Smooth muscle cell (in vitro differentiated cells): ENCODE measurements around the gene GPC6. TPM values are rescaled to one million over a fixed set of nuclear protein-coding genes. Genes with fewer than 3 reads are reported as not detected.

Experiments used
- DNase-seq: peaks from one replicate; lab custom pipeline; 2025; ENCODE audit not compliant: unreplicated experiment; lab: John Stamatoyannopoulos, UW
- H2AFZ ChIP-seq: fragments of 200-600 bp; sonication (generic); 2 replicates; pipeline ENCODE4 v1.6.0; 2016; ENCODE audit warnings: antibody characterized with exemption, low read depth, mild to moderate bottlenecking
- H3F3A ChIP-seq: fragments of 200-600 bp; sonication (generic); 2 replicates; pipeline ENCODE4 v1.6.0; 2017; ENCODE audit warnings: antibody characterized with exemption, low read depth
- H3K27ac ChIP-seq: fragments of 200-600 bp; sonication (generic); 2 replicates; pipeline ENCODE4 v1.5.1; 2016; ENCODE audit warnings: low read depth, mild to moderate bottlenecking
- H3K27me3 ChIP-seq: fragments of 200-600 bp; sonication (generic); 2 replicates; pipeline ENCODE4 v1.6.1; 2016; ENCODE audit warnings: low read depth, mild to moderate bottlenecking
- H3K36me3 ChIP-seq: fragments of 200-600 bp; sonication (generic); 2 replicates; pipeline ENCODE4 v1.5.1; 2016; ENCODE audit warnings: low read depth
- H3K4me1 ChIP-seq: fragments of 200-600 bp; sonication (generic); 2 replicates; pipeline ENCODE4 v1.5.1; 2016; ENCODE audit warnings: low read depth
- H3K4me2 ChIP-seq: fragments of 200-600 bp; sonication (generic); 2 replicates; pipeline ENCODE4 v1.6.0; 2016; ENCODE audit warnings: mild to moderate bottlenecking
- H3K4me3 ChIP-seq: fragments of 200-600 bp; sonication (generic); 2 replicates; pipeline ENCODE4 v1.5.1; 2016; ENCODE audit warnings: mild to moderate bottlenecking
- H3K79me2 ChIP-seq: fragments of 200-600 bp; sonication (generic); 2 replicates; pipeline ENCODE4 v1.6.0; 2016; ENCODE audit warnings: low read depth, mild to moderate bottlenecking
- H3K9ac ChIP-seq: fragments of 200-600 bp; sonication (generic); 2 replicates; pipeline ENCODE4 v1.6.0; 2016; ENCODE audit warnings: low read depth
- H3K9me3 ChIP-seq: fragments of 200-600 bp; sonication (generic); replicated peaks from 2 replicates; pipeline ENCODE4 v1.5.1; 2016; ENCODE audit warnings: low read depth
- H4K20me1 ChIP-seq: fragments of 200-600 bp; sonication (generic); 2 replicates; pipeline ENCODE4 v1.6.0; 2016; ENCODE audit warnings: low read depth
- WGBS: methylation state at CpG from one replicate; pipeline ENCODE4 v1.1.7; 2016; ENCODE audit warnings: low lambda C conversion rate; 5-methylcytosine and 5-hydroxymethylcytosine counted together
- polyA plus RNA-seq: library from polyadenylated mRNA; unstranded; fragments of >200 nt; fragmentation: Nextera tagmentation; extraction: Ambion mirVana; gene quantifications from 2 replicates; pipeline ENCODE4 v1.2.1, GENCODE V29; 2016
- total RNA-seq: library from RNA; depleted of rRNA; stranded (reverse); fragments of >200 nt; gene quantifications from 2 replicates; pipeline ENCODE4 v1.2.3, GENCODE V29; 2014
- TF ChIP-seq, protein P1 (sequence below): fragments of 200-600 bp; sonication (generic); IDR thresholded peaks from 2 replicates; pipeline ENCODE4 v1.5.1; 2017; ENCODE audit warnings: borderline replicate concordance, mild to moderate bottlenecking, antibody characterized with exemption; ENCODE audit not compliant: insufficient read depth, poor library complexity, severe bottlenecking

GPC6 gene
- total and polyA plus RNA-seq, 2 experiments from 2014 or later, result 19.7 to 68.5 TPM

DNA sequence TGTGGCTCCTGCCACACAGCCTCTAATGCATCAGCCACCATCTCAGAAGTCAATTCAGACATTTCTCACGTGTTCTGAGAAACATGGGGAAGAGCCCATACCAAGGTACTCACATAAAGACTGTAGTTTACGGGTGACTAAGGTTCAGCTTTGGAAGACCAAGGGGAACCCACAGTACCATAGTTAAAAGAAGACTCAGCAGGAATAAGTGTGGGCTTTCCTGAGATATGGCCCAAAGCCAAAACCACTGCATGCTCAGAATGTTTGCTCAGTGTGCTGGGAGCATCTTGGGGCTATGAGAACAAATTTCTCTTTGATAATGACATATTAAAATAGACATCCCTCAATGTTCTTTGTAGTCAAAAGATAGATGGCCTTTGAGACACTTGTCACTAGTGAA, 969.1 kb downstream of the GPC6 start:
- H3K27ac ChIP-seq, result peak overlapping the region; percentile 40
- no peaks in the 10 kb centered on the region for H3K27me3 ChIP-seq
- H3K4me1 ChIP-seq, result no peaks in the 10 kb centered on the region
- H3K79me2 ChIP-seq, result no peaks in the 10 kb centered on the region
- H3K36me3 ChIP-seq, result no peaks in the 10 kb centered on the region
- no peaks in the 10 kb centered on the region for H4K20me1 ChIP-seq
- no peaks in the 10 kb centered on the region for H3K9me3 ChIP-seq
- H3K9ac ChIP-seq, result no peak overlapping the region
- H2AFZ ChIP-seq, result no peak overlapping the region
- TF ChIP-seq, protein P1, sequence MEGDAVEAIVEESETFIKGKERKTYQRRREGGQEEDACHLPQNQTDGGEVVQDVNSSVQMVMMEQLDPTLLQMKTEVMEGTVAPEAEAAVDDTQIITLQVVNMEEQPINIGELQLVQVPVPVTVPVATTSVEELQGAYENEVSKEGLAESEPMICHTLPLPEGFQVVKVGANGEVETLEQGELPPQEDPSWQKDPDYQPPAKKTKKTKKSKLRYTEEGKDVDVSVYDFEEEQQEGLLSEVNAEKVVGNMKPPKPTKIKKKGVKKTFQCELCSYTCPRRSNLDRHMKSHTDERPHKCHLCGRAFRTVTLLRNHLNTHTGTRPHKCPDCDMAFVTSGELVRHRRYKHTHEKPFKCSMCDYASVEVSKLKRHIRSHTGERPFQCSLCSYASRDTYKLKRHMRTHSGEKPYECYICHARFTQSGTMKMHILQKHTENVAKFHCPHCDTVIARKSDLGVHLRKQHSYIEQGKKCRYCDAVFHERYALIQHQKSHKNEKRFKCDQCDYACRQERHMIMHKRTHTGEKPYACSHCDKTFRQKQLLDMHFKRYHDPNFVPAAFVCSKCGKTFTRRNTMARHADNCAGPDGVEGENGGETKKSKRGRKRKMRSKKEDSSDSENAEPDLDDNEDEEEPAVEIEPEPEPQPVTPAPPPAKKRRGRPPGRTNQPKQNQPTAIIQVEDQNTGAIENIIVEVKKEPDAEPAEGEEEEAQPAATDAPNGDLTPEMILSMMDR, result no peak
- H3F3A ChIP-seq, result peaks cover 3% of the 10 kb centered on the region
- no peak for DNase-seq
- H3K4me2 ChIP-seq, result peak overlapping the region; percentile 53
- H3K4me3 ChIP-seq, result no peak overlapping the region
- 41% methylated on average over 2 of the region's 2 CpGs for WGBS

DNA sequence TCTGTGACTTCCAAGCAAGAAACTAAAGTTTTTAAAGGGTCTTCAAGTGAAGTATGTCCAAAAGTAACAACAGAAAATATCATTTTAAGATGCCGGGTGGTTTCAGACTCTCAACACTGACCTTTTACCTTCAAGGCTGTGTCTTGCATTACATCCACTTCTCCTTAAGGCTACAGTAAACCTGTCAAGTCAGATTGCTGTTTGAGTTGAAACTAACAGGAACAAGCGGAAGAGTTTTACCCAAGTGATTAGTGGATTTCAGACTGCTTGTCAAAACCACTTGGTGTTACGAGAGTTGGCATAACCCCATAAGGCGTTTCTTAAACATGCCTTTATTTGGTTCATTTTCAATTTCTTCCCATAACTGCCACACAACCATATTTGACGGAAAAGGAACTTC, 969.8 kb downstream of the GPC6 start:
- TF ChIP-seq, protein P1, result no peak
- Histone ChIP-seq H3K36me3 (no peaks in the 10 kb centered on the region), H4K20me1 (no peaks in the 10 kb centered on the region), H3K27ac (peak overlapping the region; percentile 10), H3K4me2 (peak overlapping the region; percentile 53), H3K79me2 (no peaks in the 10 kb centered on the region), H3K9me3 (no peaks in the 10 kb centered on the region), H3K4me1 (no peaks in the 10 kb centered on the region), H3F3A (peaks cover 3% of the 10 kb centered on the region), H3K9ac (no peak overlapping the region), H3K4me3 (no peak overlapping the region), H2AFZ (no peak overlapping the region), H3K27me3 (no peaks in the 10 kb centered on the region)
- no peak for DNase-seq
- WGBS, result 40% methylated on average over 5 of the region's 5 CpGs

DNA sequence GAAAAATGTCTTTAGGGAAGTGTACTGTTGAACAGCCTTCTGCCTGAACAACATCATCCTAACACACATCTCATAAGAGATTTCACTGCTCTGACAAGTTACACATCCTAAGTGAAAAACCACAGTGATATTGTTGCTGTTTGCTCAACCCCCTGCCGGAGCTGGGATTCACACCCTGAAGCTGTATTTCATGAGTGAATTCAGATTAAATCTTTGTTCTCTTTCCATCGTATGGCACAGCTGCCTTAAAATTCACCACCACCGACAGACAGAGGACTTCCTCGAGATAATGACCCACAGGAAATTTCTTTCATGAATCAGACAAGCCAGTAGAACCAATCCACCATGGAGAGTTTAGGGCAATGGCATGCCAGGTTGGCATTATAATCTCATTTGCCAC, 972.1 kb downstream of the GPC6 start:
- Histone ChIP-seq H3K36me3 (no peaks in the 10 kb centered on the region), H3F3A (peaks cover 3% of the 10 kb centered on the region), H3K9me3 (no peaks in the 10 kb centered on the region), H4K20me1 (no peaks in the 10 kb centered on the region), H2AFZ (no peak overlapping the region), H3K27ac (peak overlapping the region; percentile 6), H3K4me3 (no peak overlapping the region), H3K4me2 (no peak overlapping the region), H3K27me3 (no peaks in the 10 kb centered on the region), H3K79me2 (no peaks in the 10 kb centered on the region), H3K4me1 (no peaks in the 10 kb centered on the region), H3K9ac (no peak overlapping the region)
- TF ChIP-seq, protein P1, result no peak
- DNase-seq, result no peak
- 43% methylated on average over 4 of the region's 4 CpGs for WGBS

DNA sequence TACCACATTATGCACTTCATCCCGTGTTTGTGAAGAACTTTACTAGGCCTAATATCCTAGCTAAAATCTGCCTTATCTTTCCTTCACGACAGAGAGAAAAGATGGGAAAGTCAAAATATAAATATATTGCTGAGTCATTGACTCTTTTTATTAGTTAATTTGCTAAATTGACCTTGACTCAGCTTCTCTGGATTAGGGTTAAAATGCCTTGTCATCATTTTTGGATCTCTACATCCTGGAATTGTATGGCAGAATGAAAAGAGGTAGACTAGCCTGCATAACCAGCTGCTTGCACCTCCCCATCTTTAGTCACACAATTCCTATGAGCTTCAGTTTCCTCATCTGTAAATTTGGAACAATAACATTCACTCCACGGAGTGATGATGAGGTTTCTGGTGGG, 972.5 kb downstream of the GPC6 start:
- no peak overlapping the region for H3K9ac ChIP-seq
- H3K9me3 ChIP-seq, result no peaks in the 10 kb centered on the region
- no peak for DNase-seq
- no peaks in the 10 kb centered on the region for H3K36me3 ChIP-seq
- TF ChIP-seq, protein P1, result no peak
- H2AFZ ChIP-seq, result no peak overlapping the region
- no peaks in the 10 kb centered on the region for H3K27me3 ChIP-seq
- no peaks in the 10 kb centered on the region for H3K4me1 ChIP-seq
- no peak overlapping the region for H3K4me3 ChIP-seq
- 69% methylated on average over 3 of the region's 3 CpGs for WGBS
- no peaks in the 10 kb centered on the region for H4K20me1 ChIP-seq
- H3K79me2 ChIP-seq, result no peaks in the 10 kb centered on the region
- no peak overlapping the region for H3K4me2 ChIP-seq
- H3K27ac ChIP-seq, result peak overlapping the region; percentile 6
- peaks cover 3% of the 10 kb centered on the region for H3F3A ChIP-seq
